ENCODE measurements around the gene SAT1. TPM values are rescaled to one million over a fixed set of nuclear protein-coding genes. Genes with fewer than 3 reads are reported as not detected.

Gene SAT1
- total and polyA plus RNA-seq, 2 of the 13 experiments (the other 11 are each of a cell fraction or from before 2014, with no cell fraction given) = 216 to 1,243 TPM

DNA sequence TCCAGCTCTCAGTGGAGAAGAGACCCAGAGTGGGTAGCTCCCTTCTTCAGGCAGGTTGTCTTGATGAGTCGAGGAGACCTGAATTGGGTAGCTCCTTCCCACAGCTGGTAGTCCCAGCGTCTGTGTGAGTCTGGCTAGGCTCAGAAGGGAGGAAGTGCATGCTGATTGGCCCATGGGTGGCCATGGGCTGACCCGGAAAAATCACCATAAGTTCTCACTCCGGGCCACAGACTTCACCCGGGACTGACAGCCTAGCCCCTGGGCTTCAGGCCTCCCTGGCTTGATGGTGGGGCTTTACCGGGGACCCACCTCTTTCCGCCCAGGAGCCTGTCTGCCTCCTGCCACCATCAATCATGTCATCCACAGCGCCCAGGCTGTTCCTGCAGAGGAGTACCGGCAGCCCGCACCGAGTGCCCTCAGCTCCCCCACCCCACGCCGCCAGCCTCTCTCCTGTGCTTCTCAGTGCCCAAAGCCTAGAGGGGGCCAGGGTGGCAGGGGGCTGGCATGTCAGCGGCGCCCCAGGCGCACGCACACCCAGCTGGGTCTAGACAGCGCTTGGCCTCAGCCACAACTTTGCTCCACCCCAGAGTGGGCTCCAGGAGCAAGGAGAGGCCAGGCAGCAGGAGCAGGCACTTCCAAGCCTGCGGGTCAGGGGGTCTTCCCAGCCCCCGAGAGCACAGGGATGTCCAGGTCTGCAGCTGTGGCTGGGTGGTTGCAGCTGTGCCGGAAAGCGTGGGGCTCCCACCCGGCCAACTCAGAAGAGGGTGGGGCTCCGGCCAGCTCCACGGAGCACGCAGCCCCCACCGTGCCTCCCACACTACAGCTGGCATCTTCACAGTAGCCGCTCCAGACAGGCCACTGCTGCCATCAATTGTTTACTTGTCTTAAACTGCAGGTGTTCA lies 16.1 kb upstream of the SAT1 start:
- FAIRE-seq (no peak), DNase-seq (ENCODE audit: low spot score) (no peak), ATAC-seq (no peak)
- H3K79me2 ChIP-seq (ENCODE audit: insufficient read depth, low read length) = no peaks in the 10 kb centered on the region
- H3K4me2 ChIP-seq (ENCODE audit: low read depth, low read length) = no peak overlapping the region
- no peak overlapping the region for H3K9ac ChIP-seq (ENCODE audit: insufficient read depth, low read depth, low read length)
- POLR2A ChIA-PET = interaction anchor here (1.3 to 1.5 kb wide), 2 partner anchors 15 to 16 kb away, joined by 3 to 5 read pairs; partner anchors contain the start of gene SAT1
- no peak for TF ChIP-seq HDAC2 (CRISPR knock-in tag; IDR thresholded peaks at IDR 0.05)
- H3K27ac ChIP-seq (ENCODE audit: extremely low read length, insufficient read depth, low read length) = no peak overlapping the region
- CTCF ChIA-PET (ENCODE audit: low intra/inter-chr PET ratio, low total read pairs) = no interaction called here
- no peaks in the 10 kb centered on the region for H3K27me3 ChIP-seq (ENCODE audit: control insufficient read depth in 1 of 2, insufficient read depth in 2 of 2, low read length in 2 of 2)
- peaks cover 35% of the 10 kb centered on the region for H3K4me1 ChIP-seq (ENCODE audit: insufficient read depth, low read length)
- no peak overlapping the region for H2AFZ ChIP-seq (ENCODE audit: low read length)
- in situ Hi-C loops (cut with HindIII; ENCODE audit: extremely low pct_ligation_motif_present, low pct_unique_long_range_greater_than_20kb) (no loop called here), intact Hi-C loops (cut with micrococcal nuclease; ENCODE audit: unreplicated experiment) (no loop called here)
- H3K9me3 ChIP-seq (ENCODE audit: low read length) = no peaks in the 10 kb centered on the region
- no peaks in the 10 kb centered on the region for H4K20me1 ChIP-seq (ENCODE audit: insufficient read depth, low read length)
- H3K36me3 ChIP-seq (replicated peaks in 1 of 2; ENCODE audit: control insufficient read depth in 1 of 2, insufficient read depth in 2 of 2, low read length in 2 of 2) = no peaks in the 10 kb centered on the region
- H3K4me3 ChIP-seq (replicated peaks in 1 of 3; ENCODE audit: insufficient read depth in 1 of 3, low read depth in 2 of 3, low read length in 3 of 3) = no peak overlapping the region
- BruUV-seq (replicated peaks) = no TSS peak
- 86% methylated on average over 5 of the region's 28 CpGs for WGBS (ENCODE audit: low lambda C conversion rate)

DNA sequence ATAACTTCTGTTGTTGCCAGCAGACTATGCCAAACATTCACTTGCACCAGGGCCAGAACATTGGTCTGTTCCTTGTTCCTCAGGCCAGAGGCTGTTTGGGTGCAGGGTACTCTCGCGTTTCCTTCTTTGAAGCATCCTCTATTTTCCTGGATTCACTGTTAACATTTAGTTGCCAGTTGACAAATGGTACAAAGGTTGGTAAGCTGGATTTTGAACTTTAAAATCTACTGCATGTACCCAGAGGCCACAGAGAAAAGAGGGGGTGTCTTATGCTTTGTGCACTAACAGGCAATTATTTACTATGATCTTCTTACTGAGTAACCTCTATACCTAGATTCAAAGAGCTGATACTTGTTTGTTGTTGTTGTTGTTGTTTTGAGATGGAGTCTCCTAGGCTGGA lies 12.8 kb upstream of the SAT1 start:
- no peaks in the 10 kb centered on the region for H3K27me3 ChIP-seq (ENCODE audit: control insufficient read depth in 1 of 2, insufficient read depth in 2 of 2, low read length in 2 of 2)
- no peaks in the 10 kb centered on the region for H4K20me1 ChIP-seq (ENCODE audit: insufficient read depth, low read length)
- H3K4me3 ChIP-seq (replicated peaks in 1 of 3; ENCODE audit: insufficient read depth in 1 of 3, low read depth in 2 of 3, low read length in 3 of 3) = no peak overlapping the region
- H3K9ac ChIP-seq (ENCODE audit: insufficient read depth, low read depth, low read length) = no peak overlapping the region
- intact Hi-C loops (cut with micrococcal nuclease; ENCODE audit: unreplicated experiment) (no loop called here), in situ Hi-C loops (cut with HindIII; ENCODE audit: extremely low pct_ligation_motif_present, low pct_unique_long_range_greater_than_20kb) (no loop called here)
- H3K79me2 ChIP-seq (ENCODE audit: insufficient read depth, low read length) = no peaks in the 10 kb centered on the region
- no peak overlapping the region for H2AFZ ChIP-seq (ENCODE audit: low read length)
- ChIA-PET POLR2A (interaction anchor here (0.9 to 1.3 kb wide), 3 partner anchors 13 to 131 kb away, joined by 3 to 11 read pairs (median 5); partner anchors contain the start of genes ACOT9 and SAT1), CTCF (ENCODE audit: low intra/inter-chr PET ratio, low total read pairs) (no interaction called here)
- WGBS (ENCODE audit: low lambda C conversion rate) = 0% methylated on average over 2 of the region's 2 CpGs
- no TSS peak for BruUV-seq (replicated peaks)
- ATAC-seq (peak; percentile 74), DNase-seq (ENCODE audit: low spot score) (no peak), FAIRE-seq (peak; percentile 36)
- peak overlapping the region; percentile 51 for H3K27ac ChIP-seq (ENCODE audit: extremely low read length, insufficient read depth, low read length)
- no peaks in the 10 kb centered on the region for H3K9me3 ChIP-seq (ENCODE audit: low read length)
- H3K36me3 ChIP-seq (replicated peaks in 1 of 2; ENCODE audit: control insufficient read depth in 1 of 2, insufficient read depth in 2 of 2, low read length in 2 of 2) = no peaks in the 10 kb centered on the region
- peak overlapping the region; percentile 18; the same call in 1 of the 2 replicates for H3K4me2 ChIP-seq (ENCODE audit: low read depth, low read length)
- peaks cover 27% of the 10 kb centered on the region for H3K4me1 ChIP-seq (ENCODE audit: insufficient read depth, low read length)
- TF ChIP-seq, protein P1, sequence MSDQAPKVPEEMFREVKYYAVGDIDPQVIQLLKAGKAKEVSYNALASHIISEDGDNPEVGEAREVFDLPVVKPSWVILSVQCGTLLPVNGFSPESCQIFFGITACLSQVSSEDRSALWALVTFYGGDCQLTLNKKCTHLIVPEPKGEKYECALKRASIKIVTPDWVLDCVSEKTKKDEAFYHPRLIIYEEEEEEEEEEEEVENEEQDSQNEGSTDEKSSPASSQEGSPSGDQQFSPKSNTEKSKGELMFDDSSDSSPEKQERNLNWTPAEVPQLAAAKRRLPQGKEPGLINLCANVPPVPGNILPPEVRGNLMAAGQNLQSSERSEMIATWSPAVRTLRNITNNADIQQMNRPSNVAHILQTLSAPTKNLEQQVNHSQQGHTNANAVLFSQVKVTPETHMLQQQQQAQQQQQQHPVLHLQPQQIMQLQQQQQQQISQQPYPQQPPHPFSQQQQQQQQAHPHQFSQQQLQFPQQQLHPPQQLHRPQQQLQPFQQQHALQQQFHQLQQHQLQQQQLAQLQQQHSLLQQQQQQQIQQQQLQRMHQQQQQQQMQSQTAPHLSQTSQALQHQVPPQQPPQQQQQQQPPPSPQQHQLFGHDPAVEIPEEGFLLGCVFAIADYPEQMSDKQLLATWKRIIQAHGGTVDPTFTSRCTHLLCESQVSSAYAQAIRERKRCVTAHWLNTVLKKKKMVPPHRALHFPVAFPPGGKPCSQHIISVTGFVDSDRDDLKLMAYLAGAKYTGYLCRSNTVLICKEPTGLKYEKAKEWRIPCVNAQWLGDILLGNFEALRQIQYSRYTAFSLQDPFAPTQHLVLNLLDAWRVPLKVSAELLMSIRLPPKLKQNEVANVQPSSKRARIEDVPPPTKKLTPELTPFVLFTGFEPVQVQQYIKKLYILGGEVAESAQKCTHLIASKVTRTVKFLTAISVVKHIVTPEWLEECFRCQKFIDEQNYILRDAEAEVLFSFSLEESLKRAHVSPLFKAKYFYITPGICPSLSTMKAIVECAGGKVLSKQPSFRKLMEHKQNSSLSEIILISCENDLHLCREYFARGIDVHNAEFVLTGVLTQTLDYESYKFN (CRISPR knock-in tag; conservative IDR thresholded peaks at IDR 0.05) = peak; percentile 78
- TF ChIP-seq SAP130 (CRISPR knock-in tag; IDR thresholded peaks at IDR 0.05; ENCODE audit: low read depth) = no peak
- TF ChIP-seq DNMT3B (CRISPR knock-in tag; conservative IDR thresholded peaks at IDR 0.05) = no peak
- TF ChIP-seq MIXL1 (CRISPR knock-in tag; IDR thresholded peaks at IDR 0.05) = no peak
- no peak for TF ChIP-seq ZC3H4 (CRISPR knock-in tag; IDR thresholded peaks at IDR 0.05; ENCODE audit: borderline replicate concordance)
- TF ChIP-seq GLI4 (CRISPR knock-in tag; IDR thresholded peaks at IDR 0.05; ENCODE audit: borderline replicate concordance) = no peak
- TF ChIP-seq PHF20 (CRISPR knock-in tag; IDR thresholded peaks at IDR 0.05) = no peak
- no peak for TF ChIP-seq ZNF563 (CRISPR knock-in tag; IDR thresholded peaks at IDR 0.05)
- 0 out of 2 replicates have a peak, but pooled peaks have one; percentile 12 for TF ChIP-seq PPARG (CRISPR knock-in tag; conservative IDR thresholded peaks at IDR 0.05)
- TF ChIP-seq ELF3 (CRISPR knock-in tag; IDR thresholded peaks at IDR 0.05) = peak; percentile 36; the same call in 1 of the 2 replicates
- TF ChIP-seq HOXA7 (CRISPR knock-in tag; IDR thresholded peaks at IDR 0.05) = no peak
- peak; percentile 99 for TF ChIP-seq ZNF232 (CRISPR knock-in tag; IDR thresholded peaks at IDR 0.05; ENCODE audit: borderline replicate concordance)
- TF ChIP-seq HNF4A (CRISPR knock-in tag; IDR thresholded peaks at IDR 0.05) = peak; percentile 69
- no peak for TF ChIP-seq ZNF724P (CRISPR knock-in tag; IDR thresholded peaks at IDR 0.05; ENCODE audit: borderline replicate concordance)
- TF ChIP-seq JUND (CRISPR knock-in tag; IDR thresholded peaks at IDR 0.05) = no peak

Data from HepG2 (cell line).